Suprapubic skin (tissue), 4 donors: ENCODE measurements around the gene RPIA. TPM values are rescaled to one million over a fixed set of nuclear protein-coding genes. Genes with fewer than 3 reads are reported as not detected.
"Not testable (repeated sequence)": the region's sequence is repeated elsewhere in the genome, so short reads cannot be mapped to it uniquely, and the experiment has no call there.

Source experiments
- DNase-seq, 2 donors: peaks; one replicate each; pipeline ENCODE4 v3.0.0-alpha.2; 2019; ENCODE audit warnings: low spot score in 2 of 2
- H3K27ac ChIP-seq: fragments of 200-600 bp; sonication (generic); one replicate; pipeline ENCODE4 v1.5.1; 2019
- H3K27me3 ChIP-seq: fragments of 200-600 bp; sonication (generic); one replicate; pipeline ENCODE4 v1.5.1; 2019
- H3K36me3 ChIP-seq: fragments of 200-600 bp; sonication (generic); one replicate; pipeline ENCODE4 v1.5.1; 2019
- H3K4me1 ChIP-seq: fragments of 200-600 bp; sonication (generic); one replicate; pipeline ENCODE4 v1.5.1; 2019
- H3K4me3 ChIP-seq: fragments of 200-600 bp; sonication (generic); one replicate; pipeline ENCODE4 v1.5.1; 2019; ENCODE audit warnings: mild to moderate bottlenecking
- H3K9me3 ChIP-seq: fragments of 200-600 bp; sonication (generic); one replicate; pipeline ENCODE4 v1.5.1; 2019
- CTCF ChIP-seq, 2 donors: fragments of 200-600 bp in 1 of 2; fragments of 450-650 bp in 1 of 2; sonication (generic) in 1 of 2; IDR thresholded peaks; one replicate each; pipeline ENCODE4 v1.5.1; 2016 to 2019; ENCODE audit warnings: antibody characterized with exemption in 2 of 2, mild to moderate bottlenecking in 1 of 2, moderate library complexity in 1 of 2
- EP300 ChIP-seq: sonication (generic); formaldehyde crosslinking; IDR thresholded peaks from one replicate; pipeline ENCODE4 v1.6.1; 2017; ENCODE audit warnings: antibody characterized with exemption
- POLR2A ChIP-seq, 2 donors: fragments of 450-650 bp; IDR thresholded peaks; one replicate each; pipeline ENCODE4 v1.6.1; 2017; ENCODE audit warnings: antibody characterized with exemption in 2 of 2, mild to moderate bottlenecking in 2 of 2, moderate library complexity in 2 of 2
- POLR2AphosphoS5 ChIP-seq, 3 donors: sonication (generic); formaldehyde crosslinking; IDR thresholded peaks; one replicate each; pipeline ENCODE4 v1.6.1; 2017; ENCODE audit warnings: antibody characterized with exemption in 3 of 3
- whole genome bisulfite sequencing: methylation state at CpG from one replicate; pipeline ENCODE4 v1.1.5; 2018; 5-methylcytosine and 5-hydroxymethylcytosine counted together
- total RNA-seq, 4 donors: library from RNA; depleted of rRNA; stranded (reverse); fragments of >200 nt; gene quantifications; one replicate each; pipeline ENCODE4 v1.1.0, GENCODE V29; 2016

RPIA gene
- 1 to 10 TPM; 7.9 to 9.8 (median 9.6) TPM for total RNA-seq

GRCh38 chr2:88691339-88692183, at the start of gene RPIA:
Gene RPIA, plus strand, starts transcription at chr2:88691673. Its CDS starts 26 bp downstream, at chr2:88691699.
- DNase-seq = peak; percentile 98 to 99
- 0% methylated on average over 14 of the region's 71 CpGs for WGBS
- Histone ChIP-seq H3K27me3 (no peaks in the 10 kb centered on the region), H3K4me1 (peaks cover 27% of the 10 kb centered on the region), H3K4me3 (peak within 1 kb of the TSS; percentile 65), H3K27ac (peak within 1 kb of the TSS; percentile 84), H3K9me3 (no peaks in the 10 kb centered on the region), H3K36me3 (no peaks in the 10 kb centered on the region)
- peak in 1 of 2 donors; percentile 33 for TF ChIP-seq POLR2A (IDR thresholded peaks at IDR 0.05)
- peak in 1 of 3 donors; percentile 5 for TF ChIP-seq POLR2AphosphoS5 (IDR thresholded peaks at IDR 0.05)
- TF ChIP-seq EP300 = no peak
- TF ChIP-seq CTCF (IDR thresholded peaks at IDR 0.05) = peak; percentile 11 to 58

GRCh38 chr2:88642278-88642677, 49.2 kb upstream of the RPIA start:
- Histone ChIP-seq H3K9me3 (no peaks in the 10 kb centered on the region), H3K4me1 (no peaks in the 10 kb centered on the region), H3K4me3 (no peak overlapping the region), H3K27me3 (no peaks in the 10 kb centered on the region), H3K27ac (no peak overlapping the region), H3K36me3 (no peaks in the 10 kb centered on the region)
- no peak for TF ChIP-seq POLR2AphosphoS5 (IDR thresholded peaks at IDR 0.05)
- no peak for DNase-seq
- 61% methylated on average over 3 of the region's 3 CpGs for WGBS

- DNase-seq, H3K4me1 ChIP-seq, H3K27me3 ChIP-seq, H3K9me3 ChIP-seq, H3K27ac ChIP-seq, H3K36me3 ChIP-seq, H3K4me3 ChIP-seq: not testable (repeated sequence)
- 67% methylated on average over 2 of the region's 2 CpGs for WGBS
These were observed 46.1 kb upstream of the RPIA start for GRCh38 chr2:88645291-88645882.

- 82% methylated on average over 1 of the region's 1 CpG for WGBS
- H3K9me3 ChIP-seq = no peaks in the 10 kb centered on the region
These were observed 39.8 kb upstream of the RPIA start for GRCh38 chr2:88651646-88652045.

GRCh38 chr2:88654714-88655113, 36.8 kb upstream of the RPIA start:
- Histone ChIP-seq H3K36me3 (no peaks in the 10 kb centered on the region), H3K9me3 (no peaks in the 10 kb centered on the region), H3K4me3 (no peak overlapping the region), H3K4me1 (peaks cover 18% of the 10 kb centered on the region), H3K27ac (no peak overlapping the region), H3K27me3 (no peaks in the 10 kb centered on the region)
- DNase-seq = no peak
- TF ChIP-seq POLR2AphosphoS5 (IDR thresholded peaks at IDR 0.05) (no peak), POLR2A (IDR thresholded peaks at IDR 0.05) (no peak), CTCF (IDR thresholded peaks at IDR 0.05) (no peak), EP300 (no peak)
- WGBS = 78% methylated on average over 2 of the region's 2 CpGs

More at GRCh38 chr2:88651646-88652045, 39.8 kb upstream of the RPIA start:
- no peaks in the 10 kb centered on the region for H3K27me3 ChIP-seq
- DNase-seq = no peak
- H3K4me3 ChIP-seq = no peak overlapping the region
- H3K27ac ChIP-seq = no peak overlapping the region
- H3K4me1 ChIP-seq = no peaks in the 10 kb centered on the region
- no peak for TF ChIP-seq POLR2AphosphoS5 (IDR thresholded peaks at IDR 0.05)
- TF ChIP-seq CTCF (IDR thresholded peaks at IDR 0.05) = no peak
- TF ChIP-seq POLR2A (IDR thresholded peaks at IDR 0.05) = no peak
- no peak for TF ChIP-seq EP300
- no peaks in the 10 kb centered on the region for H3K36me3 ChIP-seq

- Histone ChIP-seq H3K9me3 (no peaks in the 10 kb centered on the region), H3K4me1 (peaks cover 23% of the 10 kb centered on the region), H3K27ac (no peak overlapping the region), H3K36me3 (no peaks in the 10 kb centered on the region), H3K27me3 (no peaks in the 10 kb centered on the region), H3K4me3 (no peak overlapping the region)
- 69% methylated on average over 3 of the region's 3 CpGs for WGBS
- TF ChIP-seq POLR2A (IDR thresholded peaks at IDR 0.05) (no peak), POLR2AphosphoS5 (IDR thresholded peaks at IDR 0.05) (no peak), CTCF (IDR thresholded peaks at IDR 0.05) (no peak), EP300 (no peak)
- DNase-seq = no peak
These were observed 34.8 kb upstream of the RPIA start for GRCh38 chr2:88656690-88657089.
